GM21619 (cell line): Measurements from ENCODE around the gene SLC9A8.
"Not testable (repeated sequence)": the region's sequence is repeated elsewhere in the genome, so short reads cannot be mapped to it uniquely, and the experiment has no call there.

Experiments
- ATAC-seq: cut with Tn5 transposase; IDR thresholded peaks from one replicate; pipeline ENCODE4 v1.9.1; 2021; ENCODE audit not compliant: unreplicated experiment

SLC9A8 gene

GRCh38 chr20:49846206-49846807 is 33.7 kb downstream of the SLC9A8 start:
- no peak for ATAC-seq

- ATAC-seq: no peak
Observed at GRCh38 chr20:49850463-49851230, 38.0 kb downstream of the SLC9A8 start.

- ATAC-seq: no peak
Observed at GRCh38 chr20:49851231-49851705, 38.6 kb downstream of the SLC9A8 start.

GRCh38 chr20:49851991-49852390 is 39.4 kb downstream of the SLC9A8 start:
- no peak for ATAC-seq

GRCh38 chr20:49852522-49853080 is 40.0 kb downstream of the SLC9A8 start:
- no peak for ATAC-seq

GRCh38 chr20:49853640-49854039 is 41.0 kb downstream of the SLC9A8 start:
- ATAC-seq: no peak

GRCh38 chr20:49854190-49854875 is 41.7 kb downstream of the SLC9A8 start:
- ATAC-seq: no peak

GRCh38 chr20:49856904-49857303 is 44.3 kb downstream of the SLC9A8 start:
- no peak for ATAC-seq

- no peak for ATAC-seq
Observed at GRCh38 chr20:49858076-49858585, 45.5 kb downstream of the SLC9A8 start.

GRCh38 chr20:49859011-49859410 is 46.4 kb downstream of the SLC9A8 start:
- ATAC-seq: no peak

- no peak for ATAC-seq
Observed at GRCh38 chr20:49859807-49860206, 47.2 kb downstream of the SLC9A8 start.

- not testable (repeated sequence) for ATAC-seq
Observed at GRCh38 chr20:49861232-49861631, 48.6 kb downstream of the SLC9A8 start.

GRCh38 chr20:49862607-49863200 is 50.1 kb downstream of the SLC9A8 start:
- ATAC-seq: no peak

- no peak for ATAC-seq
Observed at GRCh38 chr20:49863666-49864065, 51.0 kb downstream of the SLC9A8 start.

- no peak for ATAC-seq
Observed at GRCh38 chr20:49865559-49865958, 52.9 kb downstream of the SLC9A8 start.

GRCh38 chr20:49866051-49866450 is 53.4 kb downstream of the SLC9A8 start:
- no peak for ATAC-seq

- ATAC-seq: no peak
Observed at GRCh38 chr20:49867453-49868215, 55.0 kb downstream of the SLC9A8 start.

GRCh38 chr20:49868538-49868937 is 55.9 kb downstream of the SLC9A8 start:
- ATAC-seq: no peak

GRCh38 chr20:49868964-49869363 is 56.3 kb downstream of the SLC9A8 start:
- ATAC-seq: no peak

- no peak for ATAC-seq
Observed at GRCh38 chr20:49870261-49870660, 57.6 kb downstream of the SLC9A8 start.
